Tibial artery (tissue), 4 donors: ENCODE data around the gene DNAJC15.

ENCODE experiments used
- DNase-seq, 2 donors: peaks; one replicate each; pipeline ENCODE4 v3.0.0-alpha.2; 2019
- H3K27ac ChIP-seq, 2 donors: fragments of 200-600 bp; sonication (generic) in 1 of 2; 1 replicate in 1 of 2; 2 replicates in 1 of 2; pipeline ENCODE4 v1.5.1; 2018 to 2019; ENCODE audit warnings: mild to moderate bottlenecking in 1 of 2
- H3K27me3 ChIP-seq, 2 donors: fragments of 200-600 bp; sonication (generic) in 1 of 2; one replicate each; pipeline versions ENCODE4 v1.5.1 to v1.6.0; 2016 to 2019
- H3K36me3 ChIP-seq, 3 donors: fragments of 200-600 bp; sonication (generic) in 2 of 3; one replicate each; pipeline ENCODE4 v1.5.1; 2016 to 2019; ENCODE audit warnings: mild to moderate bottlenecking in 2 of 3
- H3K4me1 ChIP-seq, 4 donors: fragments of 200-600 bp; sonication (generic) in 2 of 4; 1 replicate in 3 of 4; 2 replicates in 1 of 4; pipeline ENCODE4 v1.5.1; 2016 to 2019
- H3K4me3 ChIP-seq, 2 donors: fragments of 200-600 bp; sonication (generic) in 1 of 2; 1 replicate in 1 of 2; 2 replicates in 1 of 2; pipeline ENCODE4 v1.5.1; 2018 to 2019; ENCODE audit warnings: mild to moderate bottlenecking in 2 of 2
- H3K9me3 ChIP-seq, 3 donors: fragments of 200-600 bp; sonication (generic) in 1 of 3; one replicate each; pipeline ENCODE4 v1.5.1; 2016 to 2019
- intact Hi-C: fragments of 100-400 bp; cut with DNase I; formaldehyde crosslinking; loops from one replicate; pipeline ENCODE4 v1.15.0; 2023; ENCODE audit warnings: low total_unique reads
- TF ChIP-seq, protein P1 (sequence below), 2 experiments: fragments of 200-600 bp in 1 of 2; fragments of 450-650 bp in 1 of 2; IDR thresholded peaks; one replicate each; pipeline ENCODE4 v1.5.1; 2017 to 2019; ENCODE audit warnings: antibody characterized with exemption in 2 of 2, mild to moderate bottlenecking in 1 of 2, moderate library complexity in 1 of 2

The DNAJC15 gene

DNA sequence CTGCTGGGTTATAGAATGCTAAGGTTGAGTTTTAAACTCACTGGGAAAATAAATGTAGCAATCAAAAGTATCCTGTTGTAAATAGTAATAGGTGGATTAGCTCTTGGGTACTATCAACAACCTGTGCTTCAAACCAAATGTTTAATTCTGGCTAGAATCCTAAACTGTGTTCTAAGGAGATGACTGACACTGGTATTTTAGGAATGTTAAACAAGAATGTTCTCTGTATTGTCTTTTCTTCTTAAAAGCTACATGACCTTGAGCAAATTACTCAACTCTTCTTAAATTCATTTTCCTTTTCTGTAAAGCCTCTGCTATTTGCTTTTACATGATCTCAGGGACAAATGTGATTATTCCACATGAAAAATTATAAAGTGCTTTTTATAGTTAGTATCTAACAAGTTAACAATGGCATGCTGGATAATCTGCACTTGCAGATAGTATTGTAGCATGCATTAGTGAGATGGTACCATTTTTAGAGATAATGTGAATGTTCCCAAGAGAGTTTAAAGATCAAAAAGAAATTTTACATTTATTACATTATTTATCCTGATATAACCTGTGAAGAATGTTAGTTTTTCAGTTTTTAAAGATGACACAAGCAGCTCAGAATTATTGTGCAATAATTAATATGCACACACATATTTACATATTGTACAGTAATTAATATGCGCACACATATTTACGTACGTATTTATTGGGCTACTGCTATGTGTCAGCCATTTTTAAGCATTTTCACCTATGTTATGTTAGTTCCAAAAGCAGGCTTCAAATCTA lies 17.7 kb upstream of the DNAJC15 start:
- Histone ChIP-seq H3K4me3 (no peak overlapping the region), H3K36me3 (no peaks in the 10 kb centered on the region), H3K4me1 (peaks cover 0 to 5% (median 0%) of the 10 kb centered on the region in 4 donors), H3K27ac (no peak overlapping the region), H3K27me3 (no peaks in the 10 kb centered on the region), H3K9me3 (no peaks in the 10 kb centered on the region)
- intact Hi-C loops, result no loop called here
- no peak for DNase-seq
- TF ChIP-seq, protein P1, sequence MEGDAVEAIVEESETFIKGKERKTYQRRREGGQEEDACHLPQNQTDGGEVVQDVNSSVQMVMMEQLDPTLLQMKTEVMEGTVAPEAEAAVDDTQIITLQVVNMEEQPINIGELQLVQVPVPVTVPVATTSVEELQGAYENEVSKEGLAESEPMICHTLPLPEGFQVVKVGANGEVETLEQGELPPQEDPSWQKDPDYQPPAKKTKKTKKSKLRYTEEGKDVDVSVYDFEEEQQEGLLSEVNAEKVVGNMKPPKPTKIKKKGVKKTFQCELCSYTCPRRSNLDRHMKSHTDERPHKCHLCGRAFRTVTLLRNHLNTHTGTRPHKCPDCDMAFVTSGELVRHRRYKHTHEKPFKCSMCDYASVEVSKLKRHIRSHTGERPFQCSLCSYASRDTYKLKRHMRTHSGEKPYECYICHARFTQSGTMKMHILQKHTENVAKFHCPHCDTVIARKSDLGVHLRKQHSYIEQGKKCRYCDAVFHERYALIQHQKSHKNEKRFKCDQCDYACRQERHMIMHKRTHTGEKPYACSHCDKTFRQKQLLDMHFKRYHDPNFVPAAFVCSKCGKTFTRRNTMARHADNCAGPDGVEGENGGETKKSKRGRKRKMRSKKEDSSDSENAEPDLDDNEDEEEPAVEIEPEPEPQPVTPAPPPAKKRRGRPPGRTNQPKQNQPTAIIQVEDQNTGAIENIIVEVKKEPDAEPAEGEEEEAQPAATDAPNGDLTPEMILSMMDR (IDR thresholded peaks at IDR 0.05), result no peak

DNA sequence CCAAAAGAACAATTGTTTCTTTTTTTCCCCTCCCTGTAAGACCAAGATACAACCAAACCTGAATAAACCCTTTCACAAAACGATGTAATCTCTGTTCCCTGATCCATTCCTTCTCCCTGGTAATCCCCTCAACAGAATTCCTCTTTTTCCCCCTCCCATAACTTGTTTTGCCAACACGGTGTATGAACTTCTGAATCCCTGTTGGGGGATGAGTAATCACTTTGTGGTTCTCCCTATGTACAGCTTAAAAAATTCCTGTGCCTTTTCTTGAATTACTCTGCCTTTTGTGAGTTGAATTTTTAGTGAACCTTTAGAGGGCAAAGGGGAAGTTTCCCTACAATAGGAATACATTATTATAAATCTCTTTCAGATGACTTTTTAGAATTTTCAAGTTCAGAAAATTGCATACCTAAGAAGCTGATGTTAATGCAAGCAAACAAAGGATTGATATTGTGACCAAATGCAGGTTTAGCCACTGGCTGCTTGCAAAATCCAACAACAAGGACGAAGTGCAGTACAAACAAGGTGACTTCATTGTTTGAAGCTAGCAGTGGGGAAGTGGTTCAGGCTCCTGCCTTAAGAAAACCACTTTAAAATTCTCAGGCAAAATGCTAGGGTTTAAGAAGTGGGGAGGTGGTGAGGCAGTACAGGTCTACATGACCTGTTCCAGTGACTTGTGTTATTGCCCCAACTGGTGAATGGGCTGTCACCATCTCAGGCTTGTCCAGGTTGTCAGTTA lies 16.3 kb upstream of the DNAJC15 start:
- H3K4me1 ChIP-seq, result peaks cover 0 to 5% (median 0%) of the 10 kb centered on the region in 4 donors
- TF ChIP-seq, protein P1 (IDR thresholded peaks at IDR 0.05), result no peak
- H3K9me3 ChIP-seq, result no peaks in the 10 kb centered on the region
- H3K27me3 ChIP-seq, result no peaks in the 10 kb centered on the region
- no peaks in the 10 kb centered on the region for H3K36me3 ChIP-seq
- H3K4me3 ChIP-seq, result no peak overlapping the region
- intact Hi-C loops, result no loop called here
- DNase-seq, result no peak
- no peak overlapping the region for H3K27ac ChIP-seq

DNA sequence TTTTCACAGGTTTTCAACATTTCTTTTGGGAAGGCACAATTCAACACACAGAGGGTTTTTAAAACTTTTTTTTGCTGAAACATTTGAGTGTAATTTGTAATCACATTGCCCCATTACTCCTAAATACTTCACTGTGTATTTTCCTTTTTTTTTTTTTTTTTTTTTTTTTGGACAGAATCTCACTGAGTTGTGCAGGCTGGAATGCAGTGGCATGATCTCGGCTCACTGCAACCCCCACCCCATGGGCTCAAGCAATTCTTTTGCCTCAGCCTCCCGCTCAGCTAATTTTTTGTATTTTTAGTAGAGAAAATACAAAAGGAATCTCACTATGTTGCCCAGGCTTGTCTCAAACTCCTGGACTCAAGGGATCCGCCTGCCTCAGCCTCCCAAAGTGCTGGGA lies 14.8 kb upstream of the DNAJC15 start:
- Histone ChIP-seq H3K36me3 (no peaks in the 10 kb centered on the region), H3K27ac (no peak overlapping the region), H3K27me3 (no peaks in the 10 kb centered on the region), H3K4me3 (no peak overlapping the region), H3K4me1 (peaks cover 0 to 5% (median 0%) of the 10 kb centered on the region in 4 donors), H3K9me3 (no peaks in the 10 kb centered on the region)
- no peak for DNase-seq
- TF ChIP-seq, protein P1 (IDR thresholded peaks at IDR 0.05), result no peak
- intact Hi-C loops, result no loop called here

DNA sequence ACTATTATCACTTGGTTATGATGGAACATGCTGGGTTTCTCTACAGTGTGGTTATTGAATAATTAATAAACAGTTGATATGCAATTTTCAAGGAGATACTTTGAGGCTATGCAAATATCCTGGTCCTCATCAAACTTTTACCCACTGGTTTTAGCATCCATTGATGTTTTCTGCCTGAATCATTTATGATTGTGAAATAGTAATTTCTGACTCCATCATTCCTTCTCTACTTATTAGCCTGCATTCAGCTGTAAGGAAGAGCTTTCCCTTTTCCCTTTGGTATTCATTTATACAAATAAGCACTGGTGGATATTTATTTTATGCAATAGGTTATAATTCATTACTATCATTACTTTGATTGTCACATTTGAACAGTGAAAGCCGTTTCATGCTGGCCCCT lies 13.9 kb upstream of the DNAJC15 start:
- no peaks in the 10 kb centered on the region for H3K36me3 ChIP-seq
- H3K27ac ChIP-seq, result no peak overlapping the region
- no peaks in the 10 kb centered on the region for H3K9me3 ChIP-seq
- no peak overlapping the region for H3K4me3 ChIP-seq
- no peaks in the 10 kb centered on the region for H3K27me3 ChIP-seq
- H3K4me1 ChIP-seq, result peaks cover 0 to 5% (median 0%) of the 10 kb centered on the region in 4 donors
- TF ChIP-seq, protein P1 (IDR thresholded peaks at IDR 0.05), result no peak
- intact Hi-C loops, result no loop called here
- no peak for DNase-seq

DNA sequence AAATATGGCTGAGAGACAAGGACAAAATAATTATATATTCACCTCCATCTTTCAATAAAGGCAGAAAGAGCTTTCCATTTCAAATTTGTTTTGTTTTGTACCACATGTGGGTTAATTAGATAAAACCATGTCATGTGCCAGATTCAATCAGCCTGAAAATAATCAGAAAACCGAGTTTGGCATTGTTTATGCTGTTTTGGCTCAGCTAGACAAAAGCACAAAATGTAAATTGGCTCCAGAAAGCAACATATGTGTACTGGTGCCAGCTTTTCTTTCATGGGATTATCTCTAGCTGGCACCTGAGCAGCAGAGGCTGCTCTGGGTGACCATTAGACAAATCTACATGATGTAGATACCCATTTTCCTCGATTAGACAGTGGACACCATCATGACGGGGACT lies 9.2 kb upstream of the DNAJC15 start:
- TF ChIP-seq, protein P1 (IDR thresholded peaks at IDR 0.05), result no peak
- Histone ChIP-seq H3K4me3 (no peak overlapping the region), H3K27me3 (no peaks in the 10 kb centered on the region), H3K36me3 (no peaks in the 10 kb centered on the region), H3K4me1 (no peaks in the 10 kb centered on the region), H3K27ac (no peak overlapping the region), H3K9me3 (no peaks in the 10 kb centered on the region)
- intact Hi-C loops, result no loop called here
- no peak for DNase-seq
